Renal cortex interstitium (tissue), 11 donors: ENCODE measurements around the gene ISG20. TPM values are rescaled to one million over a fixed set of nuclear protein-coding genes. Genes with fewer than 3 reads are reported as not detected.

Source experiments
- DNase-seq, 11 donors: peaks; one replicate each; pipeline ENCODE4 v3.0.0-alpha.2; 2013; ENCODE audit warnings: low read depth in 9 of 11, low spot score in 4 of 11; ENCODE audit errors: extremely low read depth in 1 of 11
- polyA plus RNA-seq, 3 donors: library from polyadenylated mRNA; unstranded; fragments of 120-200 nt; gene quantifications; one replicate each; pipeline ENCODE4 v1.2.1, GENCODE V29; 2013; ENCODE audit not compliant: insufficient read length in 3 of 3

Gene ISG20
- polyA plus RNA-seq, 3 donors = 0.80 to 1.5 (median 1.5) TPM

GRCh38 chr15:88649753-88650551, 11.1 kb downstream of the ISG20 start:
- DNase-seq = no peak

DNA sequence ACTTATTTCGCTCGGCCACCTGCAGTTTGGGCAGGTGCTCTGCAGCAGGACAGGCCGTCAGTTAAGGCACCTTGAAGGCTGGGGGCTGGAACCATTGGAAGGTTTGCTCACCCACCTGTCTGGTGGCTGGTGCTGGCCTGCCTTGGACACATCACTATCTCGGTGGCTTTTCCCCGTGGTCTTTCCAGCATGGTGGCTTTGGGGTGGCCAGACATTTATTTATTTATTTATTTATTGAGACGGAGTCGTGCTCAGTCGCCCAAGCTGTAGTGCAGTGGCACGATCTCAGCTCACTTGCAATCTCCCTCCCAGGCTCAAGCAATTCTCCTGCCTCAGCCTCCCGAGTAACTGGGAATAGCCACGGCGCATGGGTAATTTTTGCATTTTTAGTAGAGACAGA, 11.7 kb downstream of the ISG20 start:
- DNase-seq = no peak

DNA sequence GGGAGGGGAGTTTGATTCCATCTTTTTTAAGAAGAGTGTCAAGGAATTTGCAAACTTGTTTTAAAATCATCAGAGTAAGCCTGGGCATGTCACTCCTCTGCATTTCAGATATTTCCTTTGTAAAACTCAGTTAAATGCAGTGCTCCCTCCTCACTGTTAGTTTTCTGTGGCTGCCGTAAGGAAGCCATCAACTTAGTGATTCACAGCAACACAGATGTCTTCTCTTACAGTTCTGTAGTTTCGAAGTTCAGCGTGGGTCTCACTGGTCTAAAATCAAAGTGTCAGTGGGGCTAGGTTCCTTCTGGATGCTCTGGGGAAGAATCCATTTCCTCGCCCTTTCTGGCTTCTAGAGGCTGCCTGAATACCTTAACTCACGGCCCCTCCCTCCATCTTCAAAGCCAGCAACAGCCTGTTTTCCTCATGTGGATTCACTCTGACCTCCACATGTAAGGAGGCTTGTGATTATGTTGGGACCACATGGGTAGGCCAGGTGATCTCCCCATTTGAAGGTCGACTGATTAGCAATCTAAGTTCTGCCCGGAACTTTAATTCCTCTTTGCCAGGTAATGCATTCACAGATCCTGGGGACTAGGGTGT, 12.4 kb downstream of the ISG20 start:
- DNase-seq = peak in 3 of 11 donors; percentile 32 to 52 (median 39)

GRCh38 chr15:88651971-88652370, 13.2 kb downstream of the ISG20 start:
- no peak for DNase-seq

DNA sequence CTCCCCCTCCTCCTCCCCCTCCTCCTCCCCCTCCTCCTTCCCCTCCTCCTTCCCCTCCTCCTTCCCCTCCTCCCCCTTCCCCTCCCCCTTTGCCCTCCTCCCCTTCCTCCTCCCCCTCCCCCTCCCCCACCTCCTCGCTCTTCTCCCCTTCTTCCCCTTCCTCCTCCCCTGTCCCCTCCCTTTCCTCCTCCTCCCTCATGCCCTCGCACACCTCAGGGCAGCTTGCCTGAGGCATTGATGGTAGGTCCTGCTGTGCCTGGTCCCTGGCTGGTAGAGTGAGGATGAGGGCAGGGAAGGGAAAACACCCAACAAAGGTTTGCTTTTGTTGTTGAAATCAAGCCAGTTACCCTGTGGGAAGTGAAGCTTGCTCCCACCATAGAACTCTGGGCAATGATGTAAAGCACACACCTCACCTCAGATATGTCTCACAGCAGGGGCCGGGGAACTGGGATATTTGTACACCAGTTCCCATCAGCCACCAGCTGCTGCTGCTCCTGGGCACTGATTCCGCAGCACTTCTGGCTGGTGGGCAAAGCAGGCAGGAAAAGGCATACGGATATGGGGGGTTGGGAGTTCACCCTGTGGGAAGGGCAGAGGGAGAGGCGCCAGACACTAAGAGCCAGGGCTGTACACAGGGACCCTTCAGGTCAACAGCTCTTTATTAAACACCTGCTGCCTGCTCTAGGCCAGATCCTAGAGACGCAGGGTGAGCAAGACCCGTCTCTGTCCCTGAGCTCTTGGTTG, 13.8 kb downstream of the ISG20 start:
- DNase-seq = no peak

- no peak for DNase-seq
These were observed 14.6 kb downstream of the ISG20 start for GRCh38 chr15:88653200-88654064.

DNA sequence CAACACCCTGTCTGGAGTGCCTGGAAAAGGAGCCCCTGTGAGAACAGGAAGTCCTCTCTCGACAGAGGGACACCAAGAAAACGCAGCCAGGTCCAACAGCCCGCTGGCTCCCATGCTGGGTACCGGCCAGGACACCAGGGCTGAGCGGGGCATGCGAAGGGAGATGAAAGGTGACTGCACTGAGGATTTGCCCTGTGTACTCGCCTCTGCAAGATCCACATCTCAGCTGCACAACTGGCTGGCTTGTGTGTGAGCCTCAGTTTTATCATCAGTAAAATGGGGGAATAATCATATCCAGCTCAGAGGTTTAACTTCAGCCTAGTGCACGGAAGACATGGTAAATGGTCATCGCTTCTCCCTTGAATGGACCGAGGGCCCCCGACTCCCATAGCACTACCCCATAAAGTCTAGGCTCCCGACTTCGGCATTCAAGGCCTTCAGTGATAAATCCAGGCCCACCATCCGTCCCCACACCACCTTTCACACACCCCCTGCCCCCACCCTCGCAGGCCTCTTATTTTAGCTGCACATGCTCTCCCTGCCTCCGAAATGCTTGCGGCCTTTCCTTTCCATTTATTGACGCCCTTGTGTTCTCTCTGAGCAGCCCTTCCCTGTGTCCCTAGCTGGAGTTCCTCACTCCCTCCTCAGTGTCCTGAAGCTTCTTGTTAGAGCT, 15.8 kb downstream of the ISG20 start:
- no peak for DNase-seq

- no peak for DNase-seq
These were observed 16.3 kb downstream of the ISG20 start for GRCh38 chr15:88655103-88655553.

DNA sequence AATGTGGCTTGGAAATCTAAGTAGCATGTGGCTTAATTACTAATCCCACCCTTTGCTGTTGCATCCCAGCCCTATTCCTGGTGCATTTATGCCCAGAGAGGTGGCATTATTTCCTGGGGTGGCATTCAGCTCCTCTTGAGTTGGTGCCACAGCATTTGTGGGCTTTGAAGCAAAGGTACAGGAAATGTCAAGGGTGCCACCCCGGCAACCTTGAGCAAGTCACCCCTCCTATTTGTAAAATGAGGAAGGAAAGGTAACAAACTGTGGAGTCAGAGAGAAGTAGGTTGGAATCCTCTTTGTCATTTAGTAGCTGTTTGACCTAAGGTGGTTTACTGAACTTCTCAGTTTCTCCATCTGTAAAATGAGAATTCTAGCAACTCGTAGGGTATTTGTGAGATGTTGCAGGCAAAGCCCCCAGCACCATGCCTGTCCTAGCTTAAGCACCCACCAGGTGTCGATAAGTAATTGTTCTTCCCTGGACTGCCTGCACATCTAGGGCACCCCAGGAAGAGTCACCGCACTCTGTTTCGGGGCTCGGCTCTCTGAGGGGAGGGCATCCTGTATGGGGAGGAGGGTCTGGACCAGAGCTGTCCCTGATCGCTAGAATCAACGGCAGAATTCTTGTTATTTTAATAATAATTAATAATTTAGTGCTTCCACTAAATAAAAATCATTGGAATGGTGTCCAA, 17.1 kb downstream of the ISG20 start:
- no peak for DNase-seq

GRCh38 chr15:88656760-88657221, 18.0 kb downstream of the ISG20 start:
- DNase-seq = no peak

DNA sequence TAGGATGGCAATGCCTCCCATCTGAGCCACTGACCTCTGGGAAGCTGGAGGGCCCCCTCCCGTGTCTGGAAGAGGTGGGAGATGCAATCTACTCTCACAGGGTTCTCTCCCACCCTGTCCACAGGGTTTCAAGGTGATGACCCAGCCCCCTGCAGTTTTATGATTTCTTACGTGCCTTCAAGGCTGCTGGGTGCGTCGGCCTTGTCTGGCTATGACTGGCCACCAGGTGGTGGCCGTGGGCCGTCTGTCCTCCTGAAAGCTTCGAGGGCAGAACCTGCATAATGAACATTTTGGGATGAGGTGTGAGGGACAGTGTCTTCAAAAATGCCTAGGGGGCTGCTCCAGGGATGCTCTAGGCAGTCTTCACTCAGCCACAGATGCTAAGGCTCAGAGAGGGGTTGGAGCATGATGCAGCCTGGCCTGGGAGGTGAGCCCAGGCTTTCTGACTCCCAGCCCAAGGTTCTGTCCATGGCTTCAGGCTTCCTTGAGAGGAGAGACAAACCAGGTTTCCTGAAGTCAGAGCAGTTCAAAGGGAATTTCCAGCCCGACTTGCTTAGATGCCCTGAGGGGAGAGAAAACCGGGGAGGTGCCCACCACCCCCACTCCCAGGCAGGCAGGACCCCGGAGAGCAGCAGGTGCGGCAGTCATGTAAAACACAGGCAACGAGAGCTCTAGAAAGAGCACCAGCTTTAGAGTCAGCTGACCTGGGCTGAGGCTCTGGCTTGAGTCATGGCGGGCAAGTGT, 18.7 kb downstream of the ISG20 start:
- DNase-seq = peak in 1 of 11 donors; percentile 38

DNA sequence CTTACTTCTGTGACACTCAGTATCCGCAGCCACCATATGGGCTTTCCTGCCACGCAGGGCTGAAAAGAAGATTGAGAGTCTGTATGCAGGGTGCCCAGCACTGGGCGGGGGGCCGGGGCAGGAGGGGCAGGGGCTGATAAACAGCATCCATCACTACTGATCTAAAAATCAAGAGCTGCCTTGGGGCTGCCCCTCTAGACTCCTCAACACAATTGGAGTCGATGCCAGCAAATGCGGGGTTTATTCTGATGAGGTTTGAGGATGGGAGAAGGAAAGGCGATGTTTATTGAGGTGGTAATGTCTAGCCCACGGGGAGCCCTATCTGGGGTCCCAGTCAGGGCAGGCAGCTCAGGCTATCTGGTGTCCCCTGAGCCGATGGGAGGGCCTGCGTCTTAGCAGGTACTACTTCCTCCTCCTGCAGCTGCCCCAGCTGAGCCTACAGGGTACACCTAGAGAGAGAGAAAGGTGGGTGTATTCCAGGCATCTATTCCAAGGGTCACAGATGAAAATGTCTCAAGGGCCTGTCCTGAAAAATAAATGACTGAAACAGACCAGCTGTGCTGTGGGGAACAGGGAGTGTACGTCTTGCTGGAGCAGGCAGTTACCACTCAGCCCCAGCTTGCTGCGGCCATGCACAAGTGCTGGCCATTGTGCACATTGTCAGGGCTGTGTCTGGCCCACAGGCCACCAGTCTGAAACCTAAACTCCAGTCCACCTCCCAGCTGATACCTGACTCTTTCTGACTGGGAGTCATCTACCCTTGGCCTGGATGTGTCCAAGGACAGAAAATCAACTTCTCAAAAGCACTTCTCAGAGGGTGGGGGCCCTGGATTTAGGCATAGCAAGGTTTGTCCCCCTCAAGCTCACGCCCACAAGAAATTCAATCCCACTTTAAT, 19.5 kb downstream of the ISG20 start:
- DNase-seq = no peak

- no peak for DNase-seq
These were observed 20.4 kb downstream of the ISG20 start for GRCh38 chr15:88658972-88659931.

DNA sequence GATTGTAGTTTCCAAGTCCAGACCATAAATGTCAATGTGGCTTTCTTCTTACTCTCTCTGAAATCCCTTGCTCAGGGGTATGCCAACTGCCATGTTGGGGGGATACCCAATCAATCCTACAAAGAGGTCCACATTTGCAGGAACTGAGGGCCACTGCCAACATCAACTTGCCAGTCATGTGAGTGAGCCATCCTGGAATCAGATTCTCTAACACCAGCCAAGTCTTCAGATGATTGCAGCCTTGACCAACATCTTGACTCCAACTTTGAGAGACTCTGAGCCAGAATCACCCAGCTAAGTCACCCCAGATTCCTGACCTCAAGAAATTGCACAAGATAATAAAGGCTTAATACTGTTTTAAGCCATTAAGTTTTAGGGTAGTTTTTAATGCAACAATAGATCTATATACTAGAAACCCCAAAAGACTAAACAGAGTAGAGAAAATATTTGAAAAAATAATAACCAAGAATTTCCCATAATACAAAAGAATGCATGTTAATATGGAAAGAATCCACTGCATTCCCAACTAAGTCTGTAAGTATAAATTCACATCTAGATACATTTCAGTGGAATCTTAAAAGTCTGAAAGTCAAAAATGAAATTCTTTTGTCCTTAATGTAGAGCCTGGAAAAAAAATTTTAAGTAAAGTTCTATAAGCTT, 22.4 kb downstream of the ISG20 start:
- DNase-seq = no peak
